ENCODE data around the gene ECHS1. TPM values are rescaled to one million over a fixed set of nuclear protein-coding genes. Genes with fewer than 3 reads are reported as not detected.

ECHS1 gene
- total and polyA plus RNA-seq, 4 experiments from 2014 or later, result 29.7 to 117 (median 56.0) TPM

DNA sequence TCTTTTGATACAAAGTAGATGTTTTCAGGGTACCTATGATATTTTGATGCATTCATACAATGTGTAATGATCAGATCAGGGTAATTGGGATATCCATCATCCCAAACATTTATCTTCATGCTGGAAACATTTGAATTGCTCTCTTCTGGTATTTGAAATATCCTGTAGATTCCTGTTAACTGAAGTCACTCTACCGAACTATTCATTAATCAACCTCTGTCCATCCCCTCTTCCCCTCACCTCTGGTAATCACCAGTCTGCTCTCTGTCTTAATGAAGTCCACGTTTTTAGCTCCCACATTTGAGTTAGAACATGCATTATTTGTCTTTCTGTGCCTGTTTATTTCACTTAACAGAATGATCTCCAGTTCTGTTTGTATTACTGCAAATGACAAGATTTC lies 32.1 kb upstream of the ECHS1 start:
- Mint-ChIP-seq H3K4me1 (peaks cover 38 to 58% (median 52%) of the 10 kb centered on the region in 4 donors), H3K36me3 (peaks cover 74 to 76% of the 10 kb centered on the region in 2 donors), H3K27ac (peak overlapping the region in 6 of 7 donors; percentile 8 to 86 (median 47)), H3K9me3 (peaks cover 0 to 2% (median 0%) of the 10 kb centered on the region in 8 donors), H3K4me3 (no peak overlapping the region), H3K27me3 (no peaks in the 10 kb centered on the region)
- Histone ChIP-seq H3K9me3 (ENCODE audit: control insufficient read depth in 1 of 2, low read length in 2 of 2) (no peaks in the 10 kb centered on the region), H3K4me3 (ENCODE audit: low read length in 2 of 2) (no peak overlapping the region), H3K36me3 (ENCODE audit: insufficient read depth, low read length) (peaks cover 27% of the 10 kb centered on the region), H3K27me3 (ENCODE audit: insufficient read depth, low read length) (no peaks in the 10 kb centered on the region), H3K4me1 (ENCODE audit: insufficient read depth, low read length) (peaks cover 17% of the 10 kb centered on the region), H3K27ac (ENCODE audit: low read depth, low read length) (no peak overlapping the region)
- CTCF ChIA-PET (ENCODE audit: partially characterized antibody), result interaction anchor here (1.2 to 1.4 kb wide), 2 partner anchors 15 to 76 kb away, joined by 3 read pairs; no protein-coding TSS in a partner anchor
- intact Hi-C loops (cut with micrococcal nuclease), result no loop called here
- no peak for DNase-seq
- POLR2A ChIA-PET (ENCODE audit: partially characterized antibody), result interaction anchor here (0.7 kb wide), 1 partner anchor 52 kb away, joined by 3 read pairs; no protein-coding TSS in a partner anchor

DNA sequence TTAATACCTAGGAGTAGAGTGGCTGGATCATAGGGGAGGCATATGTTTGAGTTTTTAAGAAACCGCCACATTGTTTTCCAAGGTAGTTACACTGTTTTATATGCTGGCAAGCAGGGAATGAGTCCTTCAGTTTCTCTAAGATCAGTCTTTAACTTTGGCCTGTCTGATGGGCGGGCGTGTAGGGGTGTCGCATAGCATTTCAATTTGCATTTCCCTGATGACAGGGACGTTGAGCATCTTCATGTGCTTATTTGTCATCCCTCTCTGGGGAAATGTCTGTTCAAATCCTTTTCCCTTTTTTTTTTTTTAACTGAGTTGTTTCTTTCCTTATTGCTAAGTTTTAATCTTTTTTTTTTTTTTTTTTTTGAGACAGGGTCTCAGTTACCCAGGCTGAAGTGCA lies 30.6 kb upstream of the ECHS1 start:
- H3K4me1 Mint-ChIP-seq, result peaks cover 36 to 54% (median 46%) of the 10 kb centered on the region in 4 donors
- Histone ChIP-seq H3K27ac (ENCODE audit: low read depth, low read length) (no peak overlapping the region), H3K4me1 (ENCODE audit: insufficient read depth, low read length) (peaks cover 19% of the 10 kb centered on the region), H3K4me3 (ENCODE audit: low read length in 2 of 2) (no peak overlapping the region), H3K9me3 (ENCODE audit: control insufficient read depth in 1 of 2, low read length in 2 of 2) (no peaks in the 10 kb centered on the region), H3K27me3 (ENCODE audit: insufficient read depth, low read length) (no peaks in the 10 kb centered on the region), H3K36me3 (ENCODE audit: insufficient read depth, low read length) (peaks cover 29% of the 10 kb centered on the region)
- H3K27me3 Mint-ChIP-seq, result no peaks in the 10 kb centered on the region
- no peak overlapping the region for H3K4me3 Mint-ChIP-seq
- peaks cover 0 to 1% (median 0%) of the 10 kb centered on the region in 8 donors for H3K9me3 Mint-ChIP-seq
- intact Hi-C loops (cut with micrococcal nuclease), result no loop called here
- no peak for DNase-seq
- peaks cover 61 to 66% of the 10 kb centered on the region in 2 donors for H3K36me3 Mint-ChIP-seq
- ChIA-PET POLR2A (ENCODE audit: partially characterized antibody) (interaction anchor here (0.7 kb wide), 1 partner anchor 22 kb away, joined by 4 read pairs; no protein-coding TSS in a partner anchor), CTCF (ENCODE audit: partially characterized antibody) (interaction anchor here (1.3 kb wide), 1 partner anchor 75 kb away, joined by 4 read pairs; no protein-coding TSS in a partner anchor)
- no peak overlapping the region for H3K27ac Mint-ChIP-seq

DNA sequence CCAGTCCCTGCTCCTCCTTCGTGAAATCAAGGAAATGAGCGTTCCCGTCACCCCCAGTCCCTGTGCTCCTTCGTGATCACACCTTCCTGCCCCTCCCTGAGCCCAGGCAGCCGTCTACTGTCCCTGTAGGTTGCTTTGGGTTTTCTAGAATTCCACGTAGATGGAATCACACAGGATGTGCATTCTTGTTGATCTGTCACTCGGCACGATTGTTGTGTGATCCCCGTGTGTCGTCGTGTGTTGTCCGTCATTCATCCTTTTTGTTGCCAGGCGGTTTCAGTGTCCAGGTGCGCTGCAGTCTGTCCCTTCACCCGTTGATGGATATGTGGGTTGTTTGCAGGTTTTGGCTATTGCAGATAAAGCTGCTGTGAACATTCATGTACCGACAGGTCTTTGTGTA lies 30.2 kb upstream of the ECHS1 start:
- H3K36me3 Mint-ChIP-seq, result peaks cover 58 to 65% of the 10 kb centered on the region in 2 donors
- Histone ChIP-seq H3K27ac (ENCODE audit: low read depth, low read length) (no peak overlapping the region), H3K27me3 (ENCODE audit: insufficient read depth, low read length) (no peaks in the 10 kb centered on the region), H3K4me3 (ENCODE audit: low read length in 2 of 2) (no peak overlapping the region), H3K9me3 (ENCODE audit: control insufficient read depth in 1 of 2, low read length in 2 of 2) (no peaks in the 10 kb centered on the region), H3K4me1 (ENCODE audit: insufficient read depth, low read length) (peaks cover 19% of the 10 kb centered on the region), H3K36me3 (ENCODE audit: insufficient read depth, low read length) (peaks cover 33% of the 10 kb centered on the region)
- H3K27me3 Mint-ChIP-seq, result no peaks in the 10 kb centered on the region
- intact Hi-C loops (cut with micrococcal nuclease), result no loop called here
- H3K9me3 Mint-ChIP-seq, result peaks cover 0 to 1% (median 0%) of the 10 kb centered on the region in 8 donors
- CTCF ChIA-PET (ENCODE audit: partially characterized antibody), result interaction anchor here (1.3 kb wide), 1 partner anchor 74 kb away, joined by 4 read pairs; no protein-coding TSS in a partner anchor
- DNase-seq, result no peak
- no peak overlapping the region for H3K4me3 Mint-ChIP-seq
- H3K4me1 Mint-ChIP-seq, result peaks cover 32 to 51% (median 44%) of the 10 kb centered on the region in 4 donors
- POLR2A ChIA-PET (ENCODE audit: partially characterized antibody), result no interaction called here
- no peak overlapping the region for H3K27ac Mint-ChIP-seq

DNA sequence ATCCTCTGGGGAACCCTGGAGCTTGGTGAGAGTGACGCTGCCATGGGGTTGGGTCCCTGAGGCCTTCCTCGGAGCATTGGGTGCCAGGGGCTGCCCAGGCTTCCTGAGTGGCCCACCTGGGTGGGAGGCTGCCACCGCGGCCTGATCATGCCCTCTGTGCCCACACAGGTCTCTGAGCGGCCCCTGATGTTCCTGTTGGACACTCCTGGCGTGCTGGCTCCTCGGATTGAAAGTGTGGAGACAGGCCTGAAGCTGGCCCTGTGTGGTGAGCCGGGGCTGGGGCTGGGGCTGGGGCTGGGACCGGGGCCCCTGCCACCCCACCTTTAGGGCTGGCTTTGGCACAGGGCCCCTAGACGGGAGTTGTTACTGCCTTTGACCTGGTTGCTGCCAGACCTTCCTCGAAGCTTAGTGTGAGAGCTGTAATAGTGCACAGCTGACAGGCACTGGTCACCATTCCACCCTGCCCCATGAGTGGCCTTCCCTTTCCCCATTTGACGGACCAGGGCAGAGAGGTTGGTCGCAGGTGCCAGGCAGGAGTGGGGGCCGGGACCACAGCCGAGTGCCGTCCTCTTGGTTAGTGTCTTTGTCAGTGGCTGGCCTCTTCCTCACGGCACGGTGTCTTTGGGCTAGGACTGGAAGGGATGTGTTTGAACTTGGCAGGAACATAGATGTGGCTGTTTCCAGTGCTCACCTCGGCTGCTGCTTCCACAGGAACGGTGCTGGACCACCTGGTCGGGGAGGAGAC lies 29.0 kb upstream of the ECHS1 start:
- DNase-seq, result no peak
- Histone ChIP-seq H3K36me3 (ENCODE audit: insufficient read depth, low read length) (peaks cover 39% of the 10 kb centered on the region), H3K27ac (ENCODE audit: low read depth, low read length) (no peak overlapping the region), H3K4me3 (ENCODE audit: low read length in 2 of 2) (no peak overlapping the region), H3K27me3 (ENCODE audit: insufficient read depth, low read length) (no peaks in the 10 kb centered on the region), H3K9me3 (ENCODE audit: control insufficient read depth in 1 of 2, low read length in 2 of 2) (no peaks in the 10 kb centered on the region), H3K4me1 (ENCODE audit: insufficient read depth, low read length) (peaks cover 19% of the 10 kb centered on the region)
- intact Hi-C loops (cut with micrococcal nuclease), result no loop called here
- Mint-ChIP-seq H3K27ac (peak overlapping the region in 1 of 7 donors; percentile 50), H3K27me3 (no peaks in the 10 kb centered on the region), H3K4me3 (no peak overlapping the region), H3K9me3 (peaks cover 0 to 1% (median 0%) of the 10 kb centered on the region in 8 donors), H3K36me3 (peaks cover 56 to 64% of the 10 kb centered on the region in 2 donors), H3K4me1 (peaks cover 30 to 52% (median 40%) of the 10 kb centered on the region in 4 donors)
- POLR2A ChIA-PET (ENCODE audit: partially characterized antibody), result interaction anchor here (1.1 kb wide), 1 partner anchor 24 kb away, joined by 3 read pairs; no protein-coding TSS in a partner anchor
- CTCF ChIA-PET (ENCODE audit: partially characterized antibody), result no interaction called here

DNA sequence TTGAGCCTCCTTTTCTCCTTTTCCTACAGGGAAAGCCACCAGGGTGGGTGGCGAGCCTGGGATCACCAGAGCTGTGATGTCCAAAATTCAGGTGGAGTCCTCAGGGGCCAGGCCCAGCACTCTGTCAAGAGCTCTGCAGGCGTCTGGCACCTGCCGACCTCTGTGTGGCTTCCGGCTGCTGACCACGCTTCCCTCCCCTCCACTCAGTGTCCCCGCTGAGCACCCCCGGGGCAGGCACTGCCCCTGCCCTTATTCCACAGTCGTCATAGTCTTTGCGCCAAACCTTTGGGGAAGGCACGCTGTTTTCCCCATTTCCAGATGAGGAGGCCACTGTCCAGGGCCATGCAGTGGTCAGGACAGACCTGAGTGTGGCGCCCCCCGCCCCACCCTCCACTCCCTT lies 28.3 kb upstream of the ECHS1 start:
- intact Hi-C loops (cut with micrococcal nuclease), result no loop called here
- ChIA-PET CTCF (ENCODE audit: partially characterized antibody) (no interaction called here), POLR2A (ENCODE audit: partially characterized antibody) (interaction anchor here (1.1 kb wide), 1 partner anchor 23 kb away, joined by 3 read pairs; no protein-coding TSS in a partner anchor)
- Mint-ChIP-seq H3K27ac (peak overlapping the region in 2 of 7 donors; percentile 42 to 86), H3K27me3 (no peaks in the 10 kb centered on the region), H3K9me3 (no peaks in the 10 kb centered on the region), H3K36me3 (peaks cover 53 to 65% of the 10 kb centered on the region in 2 donors), H3K4me1 (peaks cover 30 to 53% (median 39%) of the 10 kb centered on the region in 4 donors), H3K4me3 (no peak overlapping the region)
- H3K4me3 ChIP-seq (ENCODE audit: low read length in 2 of 2), result no peak overlapping the region
- H3K9me3 ChIP-seq (ENCODE audit: control insufficient read depth in 1 of 2, low read length in 2 of 2), result no peaks in the 10 kb centered on the region
- no peaks in the 10 kb centered on the region for H3K27me3 ChIP-seq (ENCODE audit: insufficient read depth, low read length)
- no peak overlapping the region for H3K27ac ChIP-seq (ENCODE audit: low read depth, low read length)
- H3K4me1 ChIP-seq (ENCODE audit: insufficient read depth, low read length), result peaks cover 19% of the 10 kb centered on the region
- DNase-seq, result no peak
- H3K36me3 ChIP-seq (ENCODE audit: insufficient read depth, low read length), result peaks cover 39% of the 10 kb centered on the region

DNA sequence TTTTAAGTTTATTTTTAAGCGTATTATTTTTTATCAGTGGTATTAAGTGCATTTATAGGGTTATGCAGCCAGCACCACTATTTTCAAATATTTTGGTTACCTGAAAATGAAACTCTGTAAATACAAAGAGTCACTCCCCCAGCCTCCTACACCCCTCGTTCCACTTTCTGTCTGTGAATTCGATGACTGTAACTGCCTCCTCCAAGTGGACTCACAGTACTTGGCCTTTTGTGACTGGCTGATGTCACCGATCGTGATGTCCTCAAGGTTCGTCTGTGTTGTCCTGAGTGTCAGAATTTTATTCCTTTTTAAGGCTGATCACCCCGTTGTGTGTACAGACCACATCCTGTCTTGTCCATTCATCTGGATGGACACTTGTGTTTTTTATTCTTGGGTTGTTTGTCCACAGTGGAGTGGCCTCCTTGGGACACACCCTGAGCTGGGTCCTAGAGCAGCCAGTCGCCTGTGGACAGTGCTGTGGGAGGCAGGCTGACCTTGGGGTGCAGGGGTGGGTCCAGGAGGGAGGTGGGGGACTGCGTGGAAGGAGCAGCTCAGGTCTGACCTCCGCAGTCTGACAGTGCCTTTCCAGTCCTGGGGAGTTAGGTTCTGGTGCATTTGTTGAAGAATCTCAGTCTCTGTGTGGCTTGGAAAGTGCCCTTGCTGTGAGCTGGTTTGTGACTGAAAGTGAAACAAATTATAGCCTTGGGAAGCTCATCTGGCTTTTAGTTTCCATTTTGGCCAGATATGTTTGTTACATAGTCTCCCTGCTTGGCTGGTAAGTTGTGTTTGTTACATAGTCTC lies 27.7 kb upstream of the ECHS1 start:
- Mint-ChIP-seq H3K9me3 (no peaks in the 10 kb centered on the region), H3K4me1 (peaks cover 26 to 53% (median 35%) of the 10 kb centered on the region in 4 donors), H3K27me3 (no peaks in the 10 kb centered on the region), H3K27ac (peak overlapping the region in 6 of 7 donors; percentile 4 to 87 (median 67)), H3K4me3 (peak overlapping the region in 3 of 8 donors; percentile 5 to 48 (median 16)), H3K36me3 (peaks cover 48 to 63% of the 10 kb centered on the region in 2 donors)
- no peak overlapping the region for H3K27ac ChIP-seq (ENCODE audit: low read depth, low read length)
- CTCF ChIA-PET (ENCODE audit: partially characterized antibody), result no interaction called here
- H3K9me3 ChIP-seq (ENCODE audit: control insufficient read depth in 1 of 2, low read length in 2 of 2), result no peaks in the 10 kb centered on the region
- H3K27me3 ChIP-seq (ENCODE audit: insufficient read depth, low read length), result no peaks in the 10 kb centered on the region
- POLR2A ChIA-PET (ENCODE audit: partially characterized antibody), result no interaction called here
- intact Hi-C loops (cut with micrococcal nuclease), result no loop called here
- H3K4me3 ChIP-seq (ENCODE audit: low read length in 2 of 2), result no peak overlapping the region
- peaks cover 24% of the 10 kb centered on the region for H3K4me1 ChIP-seq (ENCODE audit: insufficient read depth, low read length)
- DNase-seq, result no peak
- peaks cover 44% of the 10 kb centered on the region for H3K36me3 ChIP-seq (ENCODE audit: insufficient read depth, low read length)

Data from CD4-positive, alpha-beta memory T cell (primary cell).